Naive B cell (primary cell): ENCODE data around the gene CXXC4. TPM values are rescaled to one million over a fixed set of nuclear protein-coding genes. Genes with fewer than 3 reads are reported as not detected.

Experiments
- ATAC-seq, 2 donors: fragments of 150-1000 bp; cut with Tn5 transposase; 2 replicates each; pipeline ENCODE4 v1.10.0; 2021; ENCODE audit warnings: low read depth in 2 of 2, mild to moderate bottlenecking in 2 of 2, moderate library complexity in 2 of 2
- DNase-seq: peaks from one replicate; pipeline ENCODE4 v3.0.0; 2022
- H3K27ac Mint-ChIP-seq, 6 donors: one replicate each; pipeline ENCODE4 v1.8.0; 2020 to 2022; ENCODE audit warnings: mild to moderate bottlenecking in 6 of 6, mixed read lengths in 6 of 6, moderate library complexity in 5 of 6, inconsistent platforms in 2 of 6
- H3K27me3 Mint-ChIP-seq, 3 donors: one replicate each; pipeline ENCODE4 v1.8.0; 2021 to 2022; ENCODE audit warnings: mixed read lengths in 3 of 3, mild to moderate bottlenecking in 1 of 3
- H3K36me3 Mint-ChIP-seq, 2 donors: one replicate each; pipeline ENCODE4 v1.8.0; 2020 to 2022; ENCODE audit warnings: mixed read lengths in 2 of 2, inconsistent platforms in 1 of 2, mild to moderate bottlenecking in 1 of 2
- H3K4me1 Mint-ChIP-seq, 3 donors: one replicate each; pipeline ENCODE4 v1.8.0; 2020 to 2022; ENCODE audit warnings: mixed read lengths in 3 of 3, inconsistent platforms in 1 of 3, mild to moderate bottlenecking in 1 of 3, moderate library complexity in 1 of 3
- H3K4me3 Mint-ChIP-seq, 8 donors: one replicate each; pipeline ENCODE4 v1.8.0; 2020 to 2022; ENCODE audit warnings: mild to moderate bottlenecking in 8 of 8, mixed read lengths in 8 of 8, moderate library complexity in 8 of 8, inconsistent platforms in 2 of 8
- H3K9me3 Mint-ChIP-seq, 7 donors: one replicate each; pipeline ENCODE4 v1.8.0; 2020 to 2022; ENCODE audit warnings: mixed read lengths in 7 of 7, mild to moderate bottlenecking in 5 of 7, inconsistent platforms in 2 of 7, moderate library complexity in 1 of 7
- polyA plus RNA-seq, 6 donors: library from polyadenylated mRNA; unstranded; fragments of 300-500 nt; fragmentation: Illumina TruSeq; gene quantifications; one replicate each; pipeline ENCODE4 v1.2.3, GENCODE V29; 2021; ENCODE audit warnings: low read depth in 6 of 6

Gene CXXC4
- polyA plus RNA-seq, 6 donors from 2014 or later: not detected

DNA sequence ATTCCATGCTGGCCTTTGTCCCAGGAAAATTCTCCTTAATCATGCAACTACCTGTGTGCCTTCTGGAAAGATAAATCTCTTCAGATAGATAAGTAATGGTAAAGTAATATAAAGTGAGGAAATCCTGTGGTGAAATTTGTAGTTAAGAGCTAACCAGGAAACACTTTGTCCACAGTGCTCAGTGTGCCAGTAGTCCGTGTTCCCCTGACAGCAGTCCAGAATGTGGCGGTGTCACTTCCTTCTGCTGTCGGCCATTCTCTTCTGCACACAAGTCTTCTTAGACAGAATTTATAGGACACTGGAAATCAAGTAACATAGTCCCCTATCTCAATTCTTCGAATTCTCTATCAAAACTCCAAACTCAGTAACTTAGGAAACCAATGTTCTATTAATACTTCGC, 5.7 kb upstream of the CXXC4 start:
- Mint-ChIP-seq H3K36me3 (no peaks in the 10 kb centered on the region), H3K27ac (no peak overlapping the region), H3K9me3 (peaks cover 0 to 2% (median 0%) of the 10 kb centered on the region in 7 donors), H3K27me3 (peaks cover 13 to 22% (median 16%) of the 10 kb centered on the region in 3 donors), H3K4me1 (peaks cover 0 to 3% (median under 1%) of the 10 kb centered on the region in 3 donors), H3K4me3 (peak overlapping the region in 1 of 8 donors; percentile 64)
- DNase-seq (no peak), ATAC-seq (no peak)

DNA sequence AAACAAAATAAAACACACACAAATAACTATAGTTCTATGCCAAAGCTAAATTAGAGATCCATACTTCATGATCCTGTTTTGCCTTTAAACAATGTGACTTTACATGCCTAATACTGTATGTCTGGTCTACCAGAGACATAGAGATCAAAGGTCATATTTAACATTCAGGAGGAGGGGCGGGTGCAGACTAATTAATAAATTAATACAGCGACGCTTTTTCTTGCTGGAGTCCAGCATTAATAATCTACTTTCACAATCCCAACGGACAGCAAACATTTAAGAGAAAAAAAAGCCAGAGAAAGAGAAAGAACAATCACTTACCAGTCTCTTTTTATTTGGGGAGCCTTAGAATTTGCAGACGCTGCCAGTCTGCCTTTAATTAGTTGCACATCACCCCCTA, 509 bp downstream of the CXXC4 start:
- ATAC-seq (no peak), DNase-seq (no peak)
- H3K4me1 Mint-ChIP-seq: peaks cover 16 to 32% (median 18%) of the 10 kb centered on the region in 3 donors
- peak overlapping the region in 2 of 8 donors; percentile 9 to 60 for H3K4me3 Mint-ChIP-seq
- no peaks in the 10 kb centered on the region for H3K36me3 Mint-ChIP-seq
- peaks cover 48 to 70% (median 64%) of the 10 kb centered on the region in 3 donors for H3K27me3 Mint-ChIP-seq
- H3K9me3 Mint-ChIP-seq: peaks cover 0 to 9% (median 2%) of the 10 kb centered on the region in 7 donors
- H3K27ac Mint-ChIP-seq: no peak overlapping the region

DNA sequence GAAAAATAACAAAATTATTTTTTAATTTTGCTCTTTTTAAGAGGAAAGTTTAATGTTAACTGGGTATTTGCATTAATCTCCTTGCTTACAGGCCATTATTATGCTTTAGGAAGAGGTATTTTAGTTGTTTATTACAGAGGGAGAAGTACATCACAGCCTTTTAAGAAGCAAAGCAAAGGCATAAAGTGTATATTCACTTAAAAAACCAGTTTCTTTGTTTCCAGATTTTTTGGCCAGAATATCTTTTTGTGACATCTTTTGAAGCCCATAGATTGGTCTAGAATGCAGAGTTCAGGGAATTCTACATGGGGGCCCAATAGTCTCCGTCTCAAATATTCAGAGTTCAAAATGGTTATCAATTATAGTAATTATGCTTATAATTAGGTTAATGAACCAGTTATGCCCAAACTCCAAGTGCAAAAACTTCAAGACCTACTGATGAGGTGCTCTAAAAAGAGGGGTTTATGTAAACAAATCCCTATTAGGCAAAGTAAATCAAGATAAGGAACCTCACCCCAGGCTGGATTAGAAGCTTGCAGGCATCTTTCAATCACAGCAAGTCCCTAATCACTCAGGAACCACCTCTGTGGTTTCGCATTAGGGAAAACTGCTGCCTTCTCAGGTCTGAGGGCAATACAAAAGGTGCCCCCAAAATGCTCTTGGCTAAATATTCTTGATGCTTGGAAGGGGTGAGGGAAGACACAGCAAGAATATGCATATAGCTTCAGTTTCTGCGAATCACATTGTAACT, 1.4 kb downstream of the CXXC4 start:
- no peaks in the 10 kb centered on the region for H3K36me3 Mint-ChIP-seq
- H3K4me1 Mint-ChIP-seq: peaks cover 16 to 32% (median 18%) of the 10 kb centered on the region in 3 donors
- no peak overlapping the region for H3K27ac Mint-ChIP-seq
- H3K27me3 Mint-ChIP-seq: peaks cover 47 to 71% (median 65%) of the 10 kb centered on the region in 3 donors
- DNase-seq: no peak
- ATAC-seq: no peak
- H3K9me3 Mint-ChIP-seq: peaks cover 0 to 9% (median 2%) of the 10 kb centered on the region in 7 donors
- peak overlapping the region in 2 of 8 donors; percentile 11 to 21 for H3K4me3 Mint-ChIP-seq

DNA sequence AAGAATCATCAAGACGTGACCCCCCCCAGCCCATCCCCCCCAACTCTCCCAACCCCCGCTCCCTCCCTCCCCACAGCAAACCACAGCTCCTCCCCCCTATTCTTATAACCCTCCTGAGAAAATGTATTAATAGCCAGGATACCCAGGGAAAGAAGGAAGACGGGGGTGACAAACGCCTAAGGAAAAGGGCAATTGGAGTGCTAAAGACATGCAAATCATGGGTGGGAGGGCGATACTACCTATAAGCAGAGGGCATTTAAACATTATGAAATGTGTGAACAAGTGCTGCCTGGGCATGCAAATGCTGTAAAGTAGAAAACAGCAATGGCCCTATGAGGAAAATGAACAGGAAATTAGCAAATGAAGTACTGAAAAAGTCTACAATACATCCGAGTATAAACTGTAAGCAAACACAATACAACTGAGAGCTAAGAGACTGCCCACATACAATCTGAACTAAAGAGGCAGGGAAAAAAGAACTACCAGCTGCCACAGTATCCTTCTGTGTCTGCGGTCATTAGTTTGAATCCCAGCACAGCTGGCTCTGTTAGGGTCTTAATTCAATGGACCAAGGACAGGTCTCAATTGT, 2.4 kb downstream of the CXXC4 start:
- Mint-ChIP-seq H3K27me3 (peaks cover 47 to 75% (median 66%) of the 10 kb centered on the region in 3 donors), H3K4me1 (peaks cover 16 to 32% (median 18%) of the 10 kb centered on the region in 3 donors)

DNA sequence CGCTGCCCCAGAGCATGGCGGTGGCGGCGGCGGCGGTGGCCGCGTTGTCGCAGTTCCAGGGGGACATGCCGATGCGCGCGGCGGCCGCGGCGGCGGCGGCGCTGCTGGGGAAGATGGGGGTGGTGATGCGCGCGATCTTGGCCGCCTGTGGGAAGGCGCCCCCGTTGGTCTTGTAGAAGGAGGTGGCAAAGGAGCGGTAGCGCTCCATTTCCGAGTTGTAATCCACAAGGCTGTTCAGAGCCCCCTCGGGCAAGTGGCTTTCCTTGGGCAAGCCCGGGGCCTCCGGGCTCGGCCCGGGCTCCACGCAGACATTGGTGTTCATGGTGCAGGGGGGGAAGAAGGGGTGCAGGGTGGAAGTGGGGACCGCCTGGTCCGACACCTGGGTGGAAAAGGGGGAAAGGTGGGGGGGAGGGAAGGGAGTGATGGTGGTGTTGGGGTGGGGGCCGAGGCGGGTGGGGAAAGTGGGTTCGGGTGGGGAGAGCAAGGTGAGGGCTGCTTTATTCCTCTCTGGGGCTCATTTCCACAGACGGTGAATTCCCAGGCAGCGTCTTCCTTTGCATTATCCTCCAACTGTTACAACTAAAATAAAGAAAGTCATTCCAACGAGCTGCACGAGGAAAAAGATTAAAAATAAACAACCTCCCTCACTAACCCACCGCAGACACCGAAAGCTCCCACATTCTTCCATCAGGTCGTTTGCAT, 3.1 kb downstream of the CXXC4 start:
- H3K27me3 Mint-ChIP-seq: peaks cover 47 to 80% (median 66%) of the 10 kb centered on the region in 3 donors
- DNase-seq (no peak), ATAC-seq (peak; percentile 54 to 58)
- H3K4me3 Mint-ChIP-seq: peak overlapping the region; percentile 63 to 86 (median 80)
- H3K27ac Mint-ChIP-seq: no peak overlapping the region
- H3K9me3 Mint-ChIP-seq: peaks cover 0 to 9% (median 2%) of the 10 kb centered on the region in 7 donors
- H3K4me1 Mint-ChIP-seq: peaks cover 16 to 32% (median 18%) of the 10 kb centered on the region in 3 donors
- no peaks in the 10 kb centered on the region for H3K36me3 Mint-ChIP-seq

More for the DNA sequence above, 2.4 kb downstream of the CXXC4 start:
- no peak for ATAC-seq
- no peak for DNase-seq
- peak overlapping the region; percentile 27 to 81 (median 71) for H3K4me3 Mint-ChIP-seq
- no peak overlapping the region for H3K27ac Mint-ChIP-seq
- H3K36me3 Mint-ChIP-seq: no peaks in the 10 kb centered on the region
- peaks cover 0 to 9% (median 2%) of the 10 kb centered on the region in 7 donors for H3K9me3 Mint-ChIP-seq

DNA sequence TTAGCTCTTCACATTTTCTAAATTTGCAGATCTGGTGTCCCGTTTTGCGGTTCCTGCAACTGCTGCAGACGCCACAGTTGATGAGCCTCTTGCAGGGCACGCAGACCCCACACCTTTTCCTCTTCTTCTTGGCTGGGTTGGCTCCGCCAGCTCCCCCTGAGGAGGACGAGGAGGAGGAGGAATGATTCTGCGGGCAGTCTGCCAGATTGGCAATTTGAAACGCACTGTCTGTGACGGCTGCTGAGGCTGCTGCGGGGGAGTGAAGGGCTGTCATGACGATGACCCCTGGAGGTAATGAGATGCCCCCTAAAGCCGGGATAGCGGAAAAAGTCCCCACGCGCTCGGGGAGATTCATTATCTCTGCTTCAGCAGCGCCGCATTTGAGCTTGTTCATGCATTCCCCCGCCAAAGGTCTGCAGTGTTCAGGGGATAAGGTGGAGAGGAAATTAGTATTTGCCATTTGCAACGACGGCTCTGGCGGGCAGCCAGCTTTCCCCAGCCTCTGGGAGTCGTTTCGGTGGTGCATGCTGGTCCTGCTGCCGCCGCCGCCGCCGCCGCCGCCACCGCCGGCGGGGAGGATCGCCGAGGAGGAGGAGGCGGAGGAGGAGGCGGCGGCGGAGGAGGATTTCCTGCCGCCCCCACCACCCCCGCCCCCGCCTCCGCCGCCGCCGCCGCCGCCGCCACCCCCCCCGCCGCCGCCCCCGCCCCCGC, 3.8 kb downstream of the CXXC4 start:
- peaks cover 47 to 80% (median 66%) of the 10 kb centered on the region in 3 donors for H3K27me3 Mint-ChIP-seq
- H3K4me1 Mint-ChIP-seq: peaks cover 16 to 32% (median 18%) of the 10 kb centered on the region in 3 donors
- DNase-seq (no peak), ATAC-seq (peak; percentile 39 to 52)
- peak overlapping the region; percentile 52 to 91 (median 82) for H3K4me3 Mint-ChIP-seq
- H3K9me3 Mint-ChIP-seq: peaks cover 0 to 9% (median 2%) of the 10 kb centered on the region in 7 donors
- peak overlapping the region in 1 of 6 donors; percentile 2 for H3K27ac Mint-ChIP-seq
- H3K36me3 Mint-ChIP-seq: no peaks in the 10 kb centered on the region

DNA sequence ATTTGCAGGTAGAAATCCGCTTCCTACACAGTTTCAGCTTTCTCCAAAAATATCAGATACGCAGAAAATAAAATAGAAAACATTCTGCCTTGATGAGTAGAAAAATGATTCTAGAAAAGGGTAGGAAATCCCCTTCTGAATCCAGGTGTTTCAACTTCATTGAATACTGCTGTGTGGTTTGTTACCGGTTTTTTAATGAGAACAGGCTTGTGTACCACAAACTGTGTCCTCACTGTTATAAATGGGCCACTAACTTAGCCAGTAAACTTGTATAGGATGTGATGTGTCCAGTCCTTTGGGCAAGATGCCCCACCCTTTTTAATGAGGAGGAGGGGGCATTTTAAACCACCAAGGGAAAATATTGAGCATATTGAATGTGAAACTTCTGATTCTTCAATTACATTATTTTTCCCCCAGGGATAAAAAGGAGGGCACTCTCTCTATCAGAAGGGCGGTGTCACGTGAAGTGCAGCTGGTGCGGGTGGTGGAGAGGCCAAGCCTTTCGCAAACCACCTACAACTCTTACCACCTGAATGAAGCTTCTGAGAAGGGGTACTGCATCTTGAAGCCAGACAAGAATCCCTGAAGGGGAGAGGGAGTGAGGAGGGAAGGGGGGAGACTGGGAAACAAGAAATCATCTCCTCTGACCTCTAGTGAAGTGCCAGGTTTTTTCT, 4.5 kb downstream of the CXXC4 start:
- no peak for DNase-seq
- peaks cover 0 to 9% (median 0%) of the 10 kb centered on the region in 7 donors for H3K9me3 Mint-ChIP-seq
- peaks cover 13 to 27% (median 16%) of the 10 kb centered on the region in 3 donors for H3K4me1 Mint-ChIP-seq
- no peaks in the 10 kb centered on the region for H3K36me3 Mint-ChIP-seq
- peak overlapping the region; percentile 52 to 91 (median 82) for H3K4me3 Mint-ChIP-seq
- peaks cover 41 to 74% (median 62%) of the 10 kb centered on the region in 3 donors for H3K27me3 Mint-ChIP-seq
- ATAC-seq: peak in 1 of 2 donors; percentile 30
- H3K27ac Mint-ChIP-seq: peak overlapping the region in 3 of 6 donors; percentile 60 to 71 (median 66)

DNA sequence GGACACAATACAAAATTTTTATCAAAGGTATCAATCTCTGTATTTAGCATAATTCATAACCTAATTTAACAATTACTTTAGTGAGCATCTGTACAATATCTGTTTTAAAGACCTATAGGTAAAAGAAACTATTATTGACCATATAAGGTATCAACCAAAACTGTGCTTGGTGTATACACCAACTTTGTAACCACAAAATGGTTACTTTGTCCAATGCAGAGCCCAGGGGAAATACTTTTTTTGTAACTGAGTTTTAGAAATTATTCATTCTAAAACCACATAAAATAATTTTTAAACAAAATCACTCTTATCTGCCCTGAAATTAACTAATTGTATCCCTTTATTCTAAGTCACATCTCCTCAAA, 5.0 kb downstream of the CXXC4 start:
- no peak overlapping the region for H3K27ac Mint-ChIP-seq
- H3K4me1 Mint-ChIP-seq: peaks cover 9 to 23% (median 13%) of the 10 kb centered on the region in 3 donors
- H3K36me3 Mint-ChIP-seq: no peaks in the 10 kb centered on the region
- peaks cover 0 to 9% (median 0%) of the 10 kb centered on the region in 7 donors for H3K9me3 Mint-ChIP-seq
- no peak overlapping the region for H3K4me3 Mint-ChIP-seq
- H3K27me3 Mint-ChIP-seq: peaks cover 38 to 68% (median 56%) of the 10 kb centered on the region in 3 donors
- DNase-seq (no peak), ATAC-seq (no peak)

DNA sequence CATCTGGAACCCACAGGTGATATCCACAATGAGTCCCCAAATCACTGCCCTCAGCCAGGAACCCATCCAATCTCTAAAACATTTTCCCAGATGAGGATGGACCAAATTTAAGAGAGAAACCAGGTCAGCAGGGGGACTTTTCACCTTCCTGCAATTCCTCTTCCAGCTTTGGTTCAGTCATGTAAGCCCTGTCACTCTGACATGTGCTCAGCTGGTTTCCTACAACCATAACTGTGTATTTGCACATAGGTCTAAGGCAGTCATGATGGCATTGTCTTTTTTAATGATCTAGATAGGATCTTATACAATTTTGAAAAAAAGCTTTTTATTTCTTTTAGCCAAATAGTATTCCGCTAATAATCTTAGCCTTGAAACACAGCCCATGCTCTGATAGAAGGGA, 6.5 kb downstream of the CXXC4 start:
- DNase-seq: no peak
- H3K27ac Mint-ChIP-seq: no peak overlapping the region
- no peak for ATAC-seq
- H3K36me3 Mint-ChIP-seq: no peaks in the 10 kb centered on the region
- H3K27me3 Mint-ChIP-seq: peaks cover 25 to 56% (median 49%) of the 10 kb centered on the region in 3 donors
- peaks cover 0 to 9% (median 0%) of the 10 kb centered on the region in 7 donors for H3K9me3 Mint-ChIP-seq
- H3K4me3 Mint-ChIP-seq: no peak overlapping the region
- H3K4me1 Mint-ChIP-seq: peaks cover 9 to 17% (median 13%) of the 10 kb centered on the region in 3 donors

DNA sequence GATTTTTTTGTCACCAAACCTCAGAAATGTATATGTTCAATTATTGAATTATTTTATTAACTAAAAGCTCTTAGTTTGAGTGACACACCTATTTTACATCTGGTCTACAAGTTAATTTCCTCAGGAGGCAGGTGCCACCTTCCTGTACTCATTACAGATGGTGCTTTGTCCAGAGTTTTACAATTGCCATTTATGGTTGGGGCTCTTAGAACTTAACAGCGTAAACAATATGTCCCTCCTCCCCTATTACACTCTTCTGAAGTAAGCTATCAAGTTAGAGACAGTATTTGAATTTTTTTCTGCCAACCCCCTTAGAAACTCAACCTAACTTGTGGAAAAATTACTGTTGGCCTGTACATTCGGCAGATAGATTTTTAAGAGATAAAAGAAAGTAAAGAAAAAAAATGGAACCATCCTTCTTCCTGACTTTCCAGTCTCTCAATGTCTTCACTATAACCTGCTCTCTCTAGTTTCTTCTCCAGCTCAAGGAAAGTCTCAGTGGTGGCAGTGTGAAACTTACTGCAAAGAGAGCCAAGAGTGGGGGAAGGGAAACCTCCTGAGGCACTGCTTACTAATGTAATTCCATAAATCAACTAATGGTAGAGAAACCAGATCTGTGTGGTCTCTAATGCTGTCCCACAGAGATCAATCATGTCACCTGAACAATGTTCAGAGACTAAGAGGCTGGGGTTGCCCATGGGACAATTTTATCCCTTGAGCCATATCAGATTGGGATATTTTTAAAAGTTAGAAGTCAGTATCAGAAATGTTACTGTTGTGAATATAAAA, 7.8 kb downstream of the CXXC4 start:
- Mint-ChIP-seq H3K27me3 (peaks cover 15 to 44% (median 37%) of the 10 kb centered on the region in 3 donors), H3K27ac (no peak overlapping the region), H3K4me1 (peaks cover 9 to 14% (median 9%) of the 10 kb centered on the region in 3 donors), H3K4me3 (no peak overlapping the region), H3K9me3 (peaks cover 0 to 5% (median 0%) of the 10 kb centered on the region in 7 donors), H3K36me3 (no peaks in the 10 kb centered on the region)
- no peak for ATAC-seq
- DNase-seq: no peak

DNA sequence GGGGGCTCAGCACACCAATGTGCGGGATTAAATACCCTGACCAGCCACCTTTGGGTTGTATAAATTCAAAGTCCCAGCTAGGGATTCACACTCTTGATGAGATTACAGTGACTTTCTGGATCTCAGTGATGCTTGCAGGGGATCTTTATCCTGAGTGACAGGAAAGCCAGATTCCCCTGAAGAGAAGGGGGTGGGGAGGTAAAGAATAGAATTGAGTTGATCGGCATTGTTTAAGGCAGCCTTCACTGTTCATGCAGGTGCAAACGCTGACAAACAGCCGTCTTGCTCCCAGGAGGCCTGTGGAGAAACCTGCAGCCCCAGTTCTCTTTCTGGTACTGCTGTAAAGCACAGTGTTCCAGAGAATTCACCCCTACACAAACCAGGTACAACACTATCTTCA, 19.0 kb downstream of the CXXC4 start:
- Mint-ChIP-seq H3K36me3 (no peaks in the 10 kb centered on the region), H3K4me3 (no peak overlapping the region), H3K4me1 (no peaks in the 10 kb centered on the region), H3K9me3 (peaks cover 0 to 2% (median 0%) of the 10 kb centered on the region in 7 donors), H3K27me3 (no peaks in the 10 kb centered on the region), H3K27ac (no peak overlapping the region)
- no peak for ATAC-seq
- no peak for DNase-seq

DNA sequence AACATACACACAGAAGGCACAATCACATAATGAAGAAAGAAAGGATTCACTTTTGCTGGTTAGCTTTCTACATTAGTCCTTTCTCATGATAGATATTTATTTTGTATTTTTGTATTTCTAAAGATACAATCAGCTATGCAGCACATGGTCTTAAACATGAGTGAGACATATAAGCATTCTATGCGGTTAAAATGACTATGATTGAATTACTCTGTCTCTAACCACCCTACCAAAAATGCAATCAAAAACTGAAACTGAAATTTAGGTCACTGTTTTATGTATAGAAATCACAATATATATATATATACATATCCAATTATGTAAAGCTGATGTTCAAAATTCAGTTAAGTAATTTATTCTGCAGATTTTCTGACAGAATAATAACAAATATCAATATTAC, 21.9 kb downstream of the CXXC4 start:
- Mint-ChIP-seq H3K9me3 (peaks cover 0 to 1% (median 0%) of the 10 kb centered on the region in 7 donors), H3K27me3 (no peaks in the 10 kb centered on the region), H3K36me3 (no peaks in the 10 kb centered on the region), H3K4me3 (no peak overlapping the region), H3K27ac (no peak overlapping the region), H3K4me1 (no peaks in the 10 kb centered on the region)
- DNase-seq: no peak
- ATAC-seq: no peak
